Activated B cell treated with CpG ODN at 0.5 μM for 24 hours (primary cell): ENCODE data around the gene TOMM70. TPM values are rescaled to one million over a fixed set of nuclear protein-coding genes. Genes with fewer than 3 reads are reported as not detected.

ENCODE experiments used
- ATAC-seq: fragments of 200-7000 bp; cut with Tn5 transposase; one replicate; pipeline ENCODE4 v1.10.0; 2021; ENCODE audit warnings: low read depth, mild to moderate bottlenecking, moderate library complexity
- CTCF ChIA-PET: fragments of 350-600 bp; sonication (Branson Sonifier 250); formaldehyde crosslinking; loops from one replicate; lab custom pipeline; 2021; ENCODE audit warnings: antibody characterized with exemption; lab: Charles Lee
- POLR2A ChIA-PET: fragments of 350-600 bp; sonication (Branson Sonifier 250); formaldehyde crosslinking; loops from one replicate; lab custom pipeline; 2021; ENCODE audit warnings: antibody characterized with exemption; lab: Charles Lee
- DNase-seq: peaks from one replicate; pipeline ENCODE4 v3.0.0; 2022
- H3K27ac Mint-ChIP-seq: one replicate; pipeline ENCODE4 v1.8.0; 2020; ENCODE audit warnings: mixed read lengths
- H3K27me3 Mint-ChIP-seq: one replicate; pipeline ENCODE4 v1.8.0; 2021; ENCODE audit warnings: mixed read lengths
- H3K36me3 Mint-ChIP-seq: one replicate; pipeline ENCODE4 v1.8.0; 2021; ENCODE audit warnings: low read depth, mixed read lengths
- H3K4me1 Mint-ChIP-seq: one replicate; pipeline ENCODE4 v1.8.0; 2021; ENCODE audit warnings: mixed read lengths
- H3K4me3 Mint-ChIP-seq: one replicate; pipeline ENCODE4 v1.8.0; 2020; ENCODE audit warnings: mild to moderate bottlenecking, mixed read lengths
- H3K9me3 Mint-ChIP-seq: one replicate; pipeline ENCODE4 v1.8.0; 2020; ENCODE audit warnings: mixed read lengths
- CTCF ChIP-seq: fragments of 200-600 bp; IDR thresholded peaks from one replicate; pipeline ENCODE4 v1.8.0; 2022; ENCODE audit warnings: antibody characterized with exemption, mild to moderate bottlenecking
- intact Hi-C: fragments of 100-400 bp; cut with micrococcal nuclease; formaldehyde crosslinking; loops from one replicate; pipeline ENCODE4 v1.15.1; 2024
- total RNA-seq: library from RNA; stranded (reverse); gene quantifications from 2 replicates; pipeline ENCODE4 v1.2.3, GENCODE V29; 2022

The TOMM70 gene
- total RNA-seq, 1 donor from 2014 or later: 37.3 TPM

- no peak for ATAC-seq
- no peak for TF ChIP-seq CTCF
- CTCF ChIA-PET: no interaction called here
Measured at GRCh38 chr3:100427699-100428098, 26.8 kb upstream of the TOMM70 start.

GRCh38 chr3:100426067-100426682 lies 25.3 kb upstream of the TOMM70 start:
- CTCF ChIA-PET: no interaction called here

More at GRCh38 chr3:100427699-100428098, 26.8 kb upstream of the TOMM70 start:
- DNase-seq: no peak
- intact Hi-C loops: no loop called here
- Mint-ChIP-seq H3K36me3 (no peaks in the 10 kb centered on the region), H3K4me1 (no peaks in the 10 kb centered on the region), H3K9me3 (no peaks in the 10 kb centered on the region), H3K27me3 (no peaks in the 10 kb centered on the region), H3K27ac (no peak overlapping the region), H3K4me3 (no peak overlapping the region)
- POLR2A ChIA-PET: no interaction called here

GRCh38 chr3:100425316-100425715 lies 24.4 kb upstream of the TOMM70 start:
- no peaks in the 10 kb centered on the region for H3K9me3 Mint-ChIP-seq
- no peak overlapping the region for H3K4me3 Mint-ChIP-seq
- no peak overlapping the region for H3K27ac Mint-ChIP-seq
- ChIA-PET POLR2A (no interaction called here), CTCF (no interaction called here)
- DNase-seq (no peak), ATAC-seq (no peak)
- intact Hi-C loops: no loop called here
- H3K36me3 Mint-ChIP-seq: no peaks in the 10 kb centered on the region
- H3K27me3 Mint-ChIP-seq: no peaks in the 10 kb centered on the region
- TF ChIP-seq CTCF: no peak
- H3K4me1 Mint-ChIP-seq: no peaks in the 10 kb centered on the region

More at GRCh38 chr3:100426067-100426682, 25.3 kb upstream of the TOMM70 start:
- intact Hi-C loops: no loop called here
- Mint-ChIP-seq H3K27me3 (no peaks in the 10 kb centered on the region), H3K4me3 (no peak overlapping the region), H3K27ac (no peak overlapping the region), H3K4me1 (no peaks in the 10 kb centered on the region), H3K9me3 (no peaks in the 10 kb centered on the region), H3K36me3 (no peaks in the 10 kb centered on the region)
- ATAC-seq: no peak
- POLR2A ChIA-PET: no interaction called here
- DNase-seq: no peak
- no peak for TF ChIP-seq CTCF

GRCh38 chr3:100424261-100424660 lies 23.4 kb upstream of the TOMM70 start:
- POLR2A ChIA-PET: no interaction called here
- no peaks in the 10 kb centered on the region for H3K27me3 Mint-ChIP-seq
- ATAC-seq: no peak
- H3K9me3 Mint-ChIP-seq: no peaks in the 10 kb centered on the region
- H3K27ac Mint-ChIP-seq: no peak overlapping the region
- no peaks in the 10 kb centered on the region for H3K36me3 Mint-ChIP-seq
- H3K4me3 Mint-ChIP-seq: no peak overlapping the region
- DNase-seq: no peak
- H3K4me1 Mint-ChIP-seq: peaks cover 6% of the 10 kb centered on the region
- TF ChIP-seq CTCF: no peak
- intact Hi-C loops: no loop called here
- CTCF ChIA-PET: no interaction called here

GRCh38 chr3:100423611-100424010 lies 22.7 kb upstream of the TOMM70 start:
- no peak overlapping the region for H3K27ac Mint-ChIP-seq
- no peak overlapping the region for H3K4me3 Mint-ChIP-seq
- H3K4me1 Mint-ChIP-seq: peaks cover 7% of the 10 kb centered on the region
- no peaks in the 10 kb centered on the region for H3K36me3 Mint-ChIP-seq
- H3K9me3 Mint-ChIP-seq: no peaks in the 10 kb centered on the region
- ATAC-seq: no peak
- no peaks in the 10 kb centered on the region for H3K27me3 Mint-ChIP-seq
- intact Hi-C loops: no loop called here
- ChIA-PET CTCF (no interaction called here), POLR2A (no interaction called here)
- no peak for TF ChIP-seq CTCF
- no peak for DNase-seq
